ENCODE measurements around the gene FCHO1. TPM values are rescaled to one million over a fixed set of nuclear protein-coding genes. Genes with fewer than 3 reads are reported as not detected.

FCHO1 gene
- total RNA-seq, 1 donor from 2014 or later: 0.26 TPM

- peak; percentile 48 for DNase-seq (ENCODE audit: low read depth)
- no peak overlapping the region for H3K4me3 ChIP-seq (ENCODE audit: low read depth, low read length)
- no peaks in the 10 kb centered on the region for H3K27me3 ChIP-seq (ENCODE audit: control insufficient read depth, insufficient read depth, low read length)
- no peak for TF ChIP-seq CTCF (IDR thresholded peaks at IDR 0.05; ENCODE audit: insufficient read depth, low read length, severe bottlenecking)
- H3K36me3 ChIP-seq (ENCODE audit: control insufficient read depth, insufficient read depth, low read length): no peaks in the 10 kb centered on the region
- no peak for FAIRE-seq
Observed at GRCh38 chr19:17754634-17755442, 3.6 kb downstream of the FCHO1 start.

- Histone ChIP-seq H3K4me3 (ENCODE audit: low read depth, low read length) (no peak overlapping the region), H3K27me3 (ENCODE audit: control insufficient read depth, insufficient read depth, low read length) (no peaks in the 10 kb centered on the region), H3K36me3 (ENCODE audit: control insufficient read depth, insufficient read depth, low read length) (no peaks in the 10 kb centered on the region)
- DNase-seq (ENCODE audit: low read depth): no peak
- FAIRE-seq: no peak
- no peak for TF ChIP-seq CTCF (IDR thresholded peaks at IDR 0.05; ENCODE audit: insufficient read depth, low read length, severe bottlenecking)
Observed at GRCh38 chr19:17755443-17755890, 4.2 kb downstream of the FCHO1 start.

GRCh38 chr19:17755977-17756670 lies 4.8 kb downstream of the FCHO1 start:
- Histone ChIP-seq H3K27me3 (ENCODE audit: control insufficient read depth, insufficient read depth, low read length) (no peaks in the 10 kb centered on the region), H3K4me3 (ENCODE audit: low read depth, low read length) (no peak overlapping the region), H3K36me3 (ENCODE audit: control insufficient read depth, insufficient read depth, low read length) (no peaks in the 10 kb centered on the region)
- TF ChIP-seq CTCF (IDR thresholded peaks at IDR 0.05; ENCODE audit: insufficient read depth, low read length, severe bottlenecking): no peak
- FAIRE-seq (no peak), DNase-seq (ENCODE audit: low read depth) (no peak)

GRCh38 chr19:17757125-17757524 lies 5.8 kb downstream of the FCHO1 start:
- Histone ChIP-seq H3K27me3 (ENCODE audit: control insufficient read depth, insufficient read depth, low read length) (no peaks in the 10 kb centered on the region), H3K4me3 (ENCODE audit: low read depth, low read length) (no peak overlapping the region), H3K36me3 (ENCODE audit: control insufficient read depth, insufficient read depth, low read length) (no peaks in the 10 kb centered on the region)
- DNase-seq (ENCODE audit: low read depth): peak; percentile 51
- no peak for TF ChIP-seq CTCF (IDR thresholded peaks at IDR 0.05; ENCODE audit: insufficient read depth, low read length, severe bottlenecking)
- no peak for FAIRE-seq

- no peak for TF ChIP-seq CTCF (IDR thresholded peaks at IDR 0.05; ENCODE audit: insufficient read depth, low read length, severe bottlenecking)
- no peak for FAIRE-seq
- no peaks in the 10 kb centered on the region for H3K36me3 ChIP-seq (ENCODE audit: control insufficient read depth, insufficient read depth, low read length)
- no peak for DNase-seq (ENCODE audit: low read depth)
- no peaks in the 10 kb centered on the region for H3K27me3 ChIP-seq (ENCODE audit: control insufficient read depth, insufficient read depth, low read length)
- no peak overlapping the region for H3K4me3 ChIP-seq (ENCODE audit: low read depth, low read length)
Observed at GRCh38 chr19:17758515-17758914, 7.2 kb downstream of the FCHO1 start.

Data from bronchial epithelial cell (primary cell).